ENCODE measurements around the gene DYNLT2.

DYNLT2 gene

DNA sequence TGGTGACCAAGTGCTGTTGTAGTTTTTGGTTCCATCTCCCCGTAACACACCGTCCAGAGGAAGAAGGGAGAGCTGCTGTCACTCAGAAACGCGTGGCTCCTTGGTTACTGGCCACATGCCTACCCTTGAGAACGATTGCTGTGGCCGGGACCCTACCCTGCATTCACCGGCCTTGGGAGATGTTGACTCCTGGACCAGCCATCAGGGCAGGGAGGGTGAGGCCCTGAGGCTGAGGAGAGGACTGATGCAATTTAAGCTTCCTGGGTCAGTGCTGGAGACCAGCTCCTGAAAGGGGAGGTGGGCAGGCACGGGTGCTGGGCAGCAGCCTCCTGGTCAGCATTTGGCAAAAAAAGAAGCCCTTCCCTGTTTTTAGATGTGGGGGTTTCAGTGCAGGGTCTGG lies 31.6 kb upstream of the DYNLT2 start:
- no peaks in the 10 kb centered on the region for H3K36me3 ChIP-seq (ENCODE audit: control insufficient read depth, insufficient read depth, low read length)
- no peak overlapping the region for H3K27ac ChIP-seq (ENCODE audit: low read depth, low read length)
- no peak overlapping the region for H3K4me3 ChIP-seq (ENCODE audit: low read depth, low read length)
- H3K4me1 ChIP-seq (ENCODE audit: control insufficient read depth, insufficient read depth, low read length), result no peaks in the 10 kb centered on the region
- no peaks in the 10 kb centered on the region for H3K9me3 ChIP-seq (ENCODE audit: control insufficient read depth, insufficient read depth, low read length)
- H3K27me3 ChIP-seq (ENCODE audit: control insufficient read depth, insufficient read depth, low read length), result no peaks in the 10 kb centered on the region
- no peak overlapping the region for H3K9ac ChIP-seq (ENCODE audit: low read depth, low read length)

DNA sequence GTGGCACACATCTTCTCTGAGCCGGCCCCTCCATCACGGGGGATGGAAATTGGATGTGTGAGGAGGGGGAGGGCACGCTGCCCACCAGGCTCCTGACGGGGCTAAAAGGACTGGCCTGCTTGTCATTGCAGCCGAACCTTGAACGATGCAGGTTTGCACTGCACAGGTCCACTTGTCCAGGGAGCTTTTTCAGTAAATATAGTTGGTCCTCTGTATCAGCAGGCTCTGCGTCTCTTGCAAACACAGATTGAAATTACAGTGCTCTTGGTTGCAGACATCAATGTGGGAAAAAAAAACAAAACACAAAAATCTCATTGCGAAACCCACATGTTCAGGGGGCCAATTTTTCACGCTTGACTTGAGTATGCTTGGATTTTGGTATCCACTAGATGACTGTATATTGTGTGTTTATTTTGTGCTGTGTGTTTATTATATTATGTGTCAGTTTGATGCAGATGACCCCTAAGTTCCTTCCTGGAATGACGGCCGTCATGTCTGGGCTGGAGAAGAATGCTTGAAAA lies 29.3 kb upstream of the DYNLT2 start:
- Histone ChIP-seq H3K9me3 (ENCODE audit: control insufficient read depth, insufficient read depth, low read length) (no peaks in the 10 kb centered on the region), H3K4me3 (ENCODE audit: low read depth, low read length) (no peak overlapping the region), H3K9ac (ENCODE audit: low read depth, low read length) (no peak overlapping the region), H3K27me3 (ENCODE audit: control insufficient read depth, insufficient read depth, low read length) (no peaks in the 10 kb centered on the region), H3K27ac (ENCODE audit: low read depth, low read length) (no peak overlapping the region), H3K36me3 (ENCODE audit: control insufficient read depth, insufficient read depth, low read length) (peaks cover 11% of the 10 kb centered on the region; the same call in 1 of the 2 replicates), H3K4me1 (ENCODE audit: control insufficient read depth, insufficient read depth, low read length) (no peaks in the 10 kb centered on the region)

DNA sequence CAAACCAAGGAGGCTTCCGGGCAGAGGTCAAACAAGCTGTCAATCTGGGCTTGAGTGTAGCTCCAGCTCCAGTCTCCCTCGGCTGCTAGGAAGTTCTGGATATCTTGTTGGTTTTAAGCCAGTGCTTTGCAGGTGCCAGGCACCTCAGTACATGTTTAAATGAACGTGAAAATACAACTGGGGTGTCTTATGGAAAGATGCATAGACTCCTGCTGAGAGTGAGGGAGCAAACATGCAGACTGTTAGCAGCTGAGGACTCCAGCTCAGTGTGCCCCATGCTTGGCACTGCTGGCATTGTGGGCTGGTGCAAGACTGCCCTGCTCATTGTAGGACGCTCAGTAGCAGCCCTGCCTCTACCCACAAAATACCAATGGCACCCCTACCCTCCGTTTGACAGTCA lies 28.5 kb upstream of the DYNLT2 start:
- Histone ChIP-seq H3K27ac (ENCODE audit: low read depth, low read length) (no peak overlapping the region), H3K36me3 (ENCODE audit: control insufficient read depth, insufficient read depth, low read length) (peaks cover 11% of the 10 kb centered on the region; the same call in 1 of the 2 replicates), H3K9ac (ENCODE audit: low read depth, low read length) (no peak overlapping the region), H3K4me3 (ENCODE audit: low read depth, low read length) (no peak overlapping the region), H3K4me1 (ENCODE audit: control insufficient read depth, insufficient read depth, low read length) (no peaks in the 10 kb centered on the region), H3K9me3 (ENCODE audit: control insufficient read depth, insufficient read depth, low read length) (no peaks in the 10 kb centered on the region), H3K27me3 (ENCODE audit: control insufficient read depth, insufficient read depth, low read length) (no peaks in the 10 kb centered on the region)

DNA sequence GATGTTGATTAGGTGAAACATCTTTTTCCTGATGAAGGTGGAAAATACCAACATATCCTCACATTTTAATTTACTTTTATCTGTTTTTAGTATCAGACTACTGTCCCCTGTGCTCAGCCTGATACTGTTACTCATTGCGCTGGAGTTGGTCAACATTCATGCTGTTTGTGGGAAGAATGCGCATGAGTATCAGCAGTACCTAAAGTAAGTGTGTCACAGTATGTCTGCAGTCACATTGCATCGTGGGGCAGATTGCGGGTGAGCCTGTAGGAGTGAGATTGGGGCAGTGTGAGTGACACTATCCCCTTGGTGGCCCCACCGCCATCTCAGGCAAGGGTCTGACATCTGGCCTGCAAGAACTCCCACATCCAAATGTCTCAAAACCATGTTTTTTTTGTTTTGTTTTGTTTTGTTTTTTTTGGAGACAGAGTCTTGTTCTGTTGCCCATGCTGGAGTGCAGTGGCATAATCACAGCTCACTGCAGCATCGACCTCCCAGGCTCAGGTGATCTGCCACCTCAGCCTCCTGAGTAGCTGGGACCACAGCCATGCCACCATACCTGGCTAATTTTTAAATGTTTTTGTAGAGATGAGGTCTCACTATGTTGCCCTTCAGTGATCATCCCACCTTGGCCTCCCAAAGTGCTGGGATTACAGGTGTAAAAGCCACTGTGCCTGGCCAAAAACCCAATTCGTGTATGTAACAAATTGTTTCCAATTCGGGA lies 27.9 kb upstream of the DYNLT2 start:
- Histone ChIP-seq H3K27me3 (ENCODE audit: control insufficient read depth, insufficient read depth, low read length) (no peaks in the 10 kb centered on the region), H3K27ac (ENCODE audit: low read depth, low read length) (no peak overlapping the region), H3K9ac (ENCODE audit: low read depth, low read length) (no peak overlapping the region), H3K4me3 (ENCODE audit: low read depth, low read length) (no peak overlapping the region), H3K4me1 (ENCODE audit: control insufficient read depth, insufficient read depth, low read length) (no peaks in the 10 kb centered on the region), H3K36me3 (ENCODE audit: control insufficient read depth, insufficient read depth, low read length) (peaks cover 11% of the 10 kb centered on the region; the same call in 1 of the 2 replicates), H3K9me3 (ENCODE audit: control insufficient read depth, insufficient read depth, low read length) (no peaks in the 10 kb centered on the region)

DNA sequence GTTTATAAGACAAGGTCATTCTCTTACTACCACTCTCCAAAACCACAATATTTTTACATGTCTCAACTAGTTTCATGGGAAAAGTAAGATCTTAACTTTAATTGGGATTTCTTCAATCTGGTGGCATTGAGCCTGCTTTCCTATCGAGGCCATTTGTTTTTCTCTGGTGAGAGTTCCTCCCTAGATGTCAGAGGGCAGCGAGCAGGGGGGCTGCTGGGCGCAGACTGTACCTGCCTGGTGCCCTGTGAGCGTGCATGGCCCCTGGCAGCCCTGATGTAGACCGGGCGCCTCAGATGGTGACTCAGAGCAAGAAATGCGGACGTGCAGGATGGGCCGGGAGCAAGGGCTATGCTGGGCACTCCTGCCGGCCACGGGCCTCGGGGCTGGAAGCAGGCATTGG lies 27.3 kb upstream of the DYNLT2 start:
- H3K4me3 ChIP-seq (ENCODE audit: low read depth, low read length), result no peak overlapping the region
- H3K27ac ChIP-seq (ENCODE audit: low read depth, low read length), result no peak overlapping the region
- no peaks in the 10 kb centered on the region for H3K9me3 ChIP-seq (ENCODE audit: control insufficient read depth, insufficient read depth, low read length)
- no peak overlapping the region for H3K9ac ChIP-seq (ENCODE audit: low read depth, low read length)
- H3K27me3 ChIP-seq (ENCODE audit: control insufficient read depth, insufficient read depth, low read length), result no peaks in the 10 kb centered on the region
- H3K36me3 ChIP-seq (ENCODE audit: control insufficient read depth, insufficient read depth, low read length), result peaks cover 11% of the 10 kb centered on the region; the same call in 1 of the 2 replicates
- H3K4me1 ChIP-seq (ENCODE audit: control insufficient read depth, insufficient read depth, low read length), result no peaks in the 10 kb centered on the region

DNA sequence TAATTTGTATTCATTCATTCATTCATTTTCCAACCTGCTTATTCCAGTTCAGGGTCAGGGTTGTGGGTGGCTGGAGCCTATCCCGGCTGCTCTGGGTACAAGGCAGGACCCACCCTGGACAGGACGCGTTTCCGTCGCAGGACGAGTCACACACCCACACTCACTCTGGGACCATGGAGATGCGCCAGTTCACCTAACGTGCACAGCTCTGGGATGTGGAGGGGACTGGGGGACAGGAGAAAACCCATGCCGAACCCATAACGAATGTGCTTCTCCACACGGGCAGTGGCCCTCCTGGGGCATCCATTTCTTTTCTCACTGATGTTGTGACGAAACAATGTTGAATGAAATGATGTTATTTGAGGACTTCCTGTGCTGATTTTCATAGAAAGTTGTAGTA lies 26.5 kb upstream of the DYNLT2 start:
- Histone ChIP-seq H3K27ac (ENCODE audit: low read depth, low read length) (no peak overlapping the region), H3K27me3 (ENCODE audit: control insufficient read depth, insufficient read depth, low read length) (no peaks in the 10 kb centered on the region), H3K9me3 (ENCODE audit: control insufficient read depth, insufficient read depth, low read length) (no peaks in the 10 kb centered on the region), H3K4me1 (ENCODE audit: control insufficient read depth, insufficient read depth, low read length) (no peaks in the 10 kb centered on the region), H3K9ac (ENCODE audit: low read depth, low read length) (no peak overlapping the region), H3K36me3 (ENCODE audit: control insufficient read depth, insufficient read depth, low read length) (peaks cover 11% of the 10 kb centered on the region; the same call in 1 of the 2 replicates), H3K4me3 (ENCODE audit: low read depth, low read length) (no peak overlapping the region)

DNA sequence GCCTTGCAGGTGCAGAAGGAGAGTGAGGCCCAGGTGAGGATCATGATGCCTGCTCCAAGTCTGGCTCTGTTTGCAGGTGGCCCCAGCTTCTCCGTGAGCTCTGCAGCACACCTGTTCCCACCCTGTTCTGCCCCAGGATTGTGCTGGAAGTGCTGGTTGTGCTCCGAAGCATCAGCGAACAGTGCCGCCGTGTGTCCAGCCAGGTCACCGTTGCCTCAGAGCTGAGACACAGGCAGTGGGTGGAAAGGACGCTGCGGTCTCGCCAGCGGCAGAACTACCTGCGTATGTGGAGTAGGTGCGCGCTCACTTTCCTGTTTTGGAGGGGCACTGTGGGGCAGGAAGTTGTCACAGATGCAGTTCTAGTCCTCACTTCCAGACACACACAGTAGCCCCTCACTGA lies 25.0 kb upstream of the DYNLT2 start:
- Histone ChIP-seq H3K27ac (ENCODE audit: low read depth, low read length) (no peak overlapping the region), H3K4me3 (ENCODE audit: low read depth, low read length) (no peak overlapping the region), H3K4me1 (ENCODE audit: control insufficient read depth, insufficient read depth, low read length) (no peaks in the 10 kb centered on the region), H3K36me3 (ENCODE audit: control insufficient read depth, insufficient read depth, low read length) (peaks cover 11% of the 10 kb centered on the region; the same call in 1 of the 2 replicates), H3K27me3 (ENCODE audit: control insufficient read depth, insufficient read depth, low read length) (no peaks in the 10 kb centered on the region), H3K9me3 (ENCODE audit: control insufficient read depth, insufficient read depth, low read length) (no peaks in the 10 kb centered on the region), H3K9ac (ENCODE audit: low read depth, low read length) (no peak overlapping the region)

DNA sequence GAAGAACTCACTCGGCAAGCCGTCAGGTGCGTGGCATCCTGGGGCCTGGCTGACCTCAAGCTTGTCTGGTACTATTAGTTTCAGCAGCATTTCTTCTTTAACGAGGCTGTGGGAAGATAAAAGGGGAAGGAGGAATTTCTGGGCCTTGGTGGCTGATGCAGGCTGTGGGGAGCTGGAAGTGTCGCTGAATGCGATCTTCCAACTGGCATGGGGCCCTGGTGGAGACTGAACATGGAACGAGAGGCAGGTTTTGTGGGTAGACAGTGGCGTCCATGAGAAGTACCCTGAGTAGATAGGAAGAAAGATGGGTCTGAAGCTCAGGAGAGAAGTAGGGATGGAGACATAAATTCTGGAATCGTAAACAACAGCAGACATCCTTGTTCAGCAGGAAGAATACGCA lies 23.9 kb upstream of the DYNLT2 start:
- H3K27ac ChIP-seq (ENCODE audit: low read depth, low read length), result no peak overlapping the region
- peaks cover 11% of the 10 kb centered on the region; the same call in 1 of the 2 replicates for H3K36me3 ChIP-seq (ENCODE audit: control insufficient read depth, insufficient read depth, low read length)
- no peaks in the 10 kb centered on the region for H3K9me3 ChIP-seq (ENCODE audit: control insufficient read depth, insufficient read depth, low read length)
- H3K9ac ChIP-seq (ENCODE audit: low read depth, low read length), result no peak overlapping the region
- H3K27me3 ChIP-seq (ENCODE audit: control insufficient read depth, insufficient read depth, low read length), result no peaks in the 10 kb centered on the region
- H3K4me1 ChIP-seq (ENCODE audit: control insufficient read depth, insufficient read depth, low read length), result no peaks in the 10 kb centered on the region
- H3K4me3 ChIP-seq (ENCODE audit: low read depth, low read length), result no peak overlapping the region

DNA sequence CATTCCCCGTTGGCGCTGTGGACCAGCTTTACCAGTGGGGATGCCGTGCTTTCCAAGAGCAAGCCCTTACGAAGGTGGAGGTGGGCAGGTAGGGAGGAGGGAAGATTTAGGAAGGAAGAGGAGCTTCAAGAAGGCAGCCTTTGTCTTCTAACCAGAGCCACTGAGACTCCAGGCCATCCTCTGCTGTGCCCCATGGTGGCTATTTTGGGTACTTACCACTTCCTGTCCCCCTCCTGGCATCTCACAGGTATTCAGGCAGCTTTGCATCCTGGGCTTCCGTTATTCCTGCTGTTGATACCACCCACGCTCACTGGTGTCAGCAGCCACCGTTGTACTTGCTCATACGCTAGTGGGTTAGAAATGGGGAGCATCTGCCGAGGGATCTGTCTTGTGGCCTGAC lies 23.0 kb upstream of the DYNLT2 start:
- no peaks in the 10 kb centered on the region for H3K9me3 ChIP-seq (ENCODE audit: control insufficient read depth, insufficient read depth, low read length)
- peaks cover 11% of the 10 kb centered on the region; the same call in 1 of the 2 replicates for H3K36me3 ChIP-seq (ENCODE audit: control insufficient read depth, insufficient read depth, low read length)
- H3K9ac ChIP-seq (ENCODE audit: low read depth, low read length), result no peak overlapping the region
- no peaks in the 10 kb centered on the region for H3K27me3 ChIP-seq (ENCODE audit: control insufficient read depth, insufficient read depth, low read length)
- no peak overlapping the region for H3K27ac ChIP-seq (ENCODE audit: low read depth, low read length)
- no peaks in the 10 kb centered on the region for H3K4me1 ChIP-seq (ENCODE audit: control insufficient read depth, insufficient read depth, low read length)
- no peak overlapping the region for H3K4me3 ChIP-seq (ENCODE audit: low read depth, low read length)

DNA sequence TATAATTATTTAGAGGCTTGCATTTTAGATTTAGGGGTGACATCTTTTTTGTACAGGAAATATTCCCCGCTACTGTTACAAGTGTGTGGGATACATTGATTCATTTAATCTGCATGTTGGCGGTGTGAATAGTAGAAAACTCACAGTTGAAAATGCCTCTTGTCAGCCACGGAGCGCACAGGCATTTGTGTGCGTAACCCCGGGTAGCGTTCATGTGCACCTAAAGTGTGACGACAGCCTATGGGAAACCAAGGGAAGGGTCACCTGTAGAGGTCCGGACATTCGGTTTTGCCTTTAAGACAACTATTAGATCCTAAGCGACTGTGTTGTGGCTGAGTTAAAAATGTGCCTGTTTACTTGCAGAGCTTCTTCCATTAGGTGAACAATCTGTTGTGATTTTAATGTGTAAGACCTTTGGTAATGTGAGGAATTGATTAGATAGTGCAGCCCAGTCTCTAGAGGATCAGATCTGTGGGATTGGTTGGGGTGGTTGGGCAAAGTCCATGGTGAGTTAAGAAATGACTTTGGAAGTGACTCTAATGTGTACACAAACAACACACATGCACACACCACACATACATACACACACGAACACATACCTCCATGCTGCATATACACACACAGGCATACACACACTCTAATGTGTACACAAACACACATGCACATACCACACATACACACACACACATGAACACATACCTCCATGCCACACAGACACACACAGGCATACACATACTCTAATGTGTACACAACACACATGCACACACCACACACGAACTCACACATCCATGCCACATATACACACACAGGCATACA lies 15.8 kb upstream of the DYNLT2 start:
- Histone ChIP-seq H3K9me3 (ENCODE audit: control insufficient read depth, insufficient read depth, low read length) (no peaks in the 10 kb centered on the region), H3K27me3 (ENCODE audit: control insufficient read depth, insufficient read depth, low read length) (no peaks in the 10 kb centered on the region), H3K4me1 (ENCODE audit: control insufficient read depth, insufficient read depth, low read length) (no peaks in the 10 kb centered on the region), H3K9ac (ENCODE audit: low read depth, low read length) (no peak overlapping the region), H3K36me3 (ENCODE audit: control insufficient read depth, insufficient read depth, low read length) (peaks cover 37% of the 10 kb centered on the region), H3K4me3 (ENCODE audit: low read depth, low read length) (no peak overlapping the region), H3K27ac (ENCODE audit: low read depth, low read length) (no peak overlapping the region)

DNA sequence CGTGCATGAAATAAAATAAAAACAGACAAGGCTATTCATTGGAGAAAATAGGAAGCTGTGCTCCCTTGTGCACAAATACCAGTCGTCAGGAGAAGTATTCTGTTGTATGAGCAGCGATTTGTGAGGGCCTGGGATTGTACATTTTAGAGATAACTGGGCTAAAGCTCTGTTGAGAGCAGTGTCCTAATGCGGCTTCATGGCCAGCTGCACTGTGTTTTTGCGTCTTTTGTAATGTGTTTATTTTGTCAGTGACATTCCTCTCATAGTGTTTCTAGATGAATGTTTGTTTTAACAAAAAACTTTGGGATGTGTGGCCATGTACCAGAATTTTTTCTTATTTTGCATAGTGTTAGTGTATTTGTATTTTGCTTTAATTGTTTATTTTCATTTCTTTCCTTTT lies 14.9 kb upstream of the DYNLT2 start:
- Histone ChIP-seq H3K27ac (ENCODE audit: low read depth, low read length) (no peak overlapping the region), H3K4me1 (ENCODE audit: control insufficient read depth, insufficient read depth, low read length) (no peaks in the 10 kb centered on the region), H3K27me3 (ENCODE audit: control insufficient read depth, insufficient read depth, low read length) (no peaks in the 10 kb centered on the region), H3K4me3 (ENCODE audit: low read depth, low read length) (no peak overlapping the region), H3K9me3 (ENCODE audit: control insufficient read depth, insufficient read depth, low read length) (no peaks in the 10 kb centered on the region), H3K36me3 (ENCODE audit: control insufficient read depth, insufficient read depth, low read length) (peaks cover 39% of the 10 kb centered on the region), H3K9ac (ENCODE audit: low read depth, low read length) (no peak overlapping the region)
